ENCODE results near the gene CADPS2. TPM values are rescaled to one million over a fixed set of nuclear protein-coding genes. Genes with fewer than 3 reads are reported as not detected.

The CADPS2 gene
- total RNA-seq, 3 donors from 2014 or later (not counting 1 experiment from before 2014, with no cell fraction given), result not detected

DNA sequence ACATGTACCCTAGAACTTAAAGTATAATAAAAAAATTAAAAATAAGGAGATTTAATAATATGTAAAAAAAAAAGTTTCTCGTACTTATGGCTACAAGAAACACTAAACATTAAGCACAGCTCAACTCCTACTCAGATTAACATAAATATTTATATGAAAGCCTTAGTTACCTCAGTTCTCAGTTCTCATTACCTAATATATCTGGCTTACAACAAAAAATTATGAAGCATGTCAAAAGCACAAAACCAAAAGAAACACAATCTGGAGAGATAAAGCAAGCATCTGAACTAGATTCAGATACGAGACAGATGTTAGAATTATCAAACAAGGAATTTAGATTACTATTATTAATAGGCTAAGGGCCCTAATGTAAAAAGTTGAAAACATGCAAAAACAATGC, 227.4 kb downstream of the CADPS2 start:
- TF ChIP-seq, protein P1, sequence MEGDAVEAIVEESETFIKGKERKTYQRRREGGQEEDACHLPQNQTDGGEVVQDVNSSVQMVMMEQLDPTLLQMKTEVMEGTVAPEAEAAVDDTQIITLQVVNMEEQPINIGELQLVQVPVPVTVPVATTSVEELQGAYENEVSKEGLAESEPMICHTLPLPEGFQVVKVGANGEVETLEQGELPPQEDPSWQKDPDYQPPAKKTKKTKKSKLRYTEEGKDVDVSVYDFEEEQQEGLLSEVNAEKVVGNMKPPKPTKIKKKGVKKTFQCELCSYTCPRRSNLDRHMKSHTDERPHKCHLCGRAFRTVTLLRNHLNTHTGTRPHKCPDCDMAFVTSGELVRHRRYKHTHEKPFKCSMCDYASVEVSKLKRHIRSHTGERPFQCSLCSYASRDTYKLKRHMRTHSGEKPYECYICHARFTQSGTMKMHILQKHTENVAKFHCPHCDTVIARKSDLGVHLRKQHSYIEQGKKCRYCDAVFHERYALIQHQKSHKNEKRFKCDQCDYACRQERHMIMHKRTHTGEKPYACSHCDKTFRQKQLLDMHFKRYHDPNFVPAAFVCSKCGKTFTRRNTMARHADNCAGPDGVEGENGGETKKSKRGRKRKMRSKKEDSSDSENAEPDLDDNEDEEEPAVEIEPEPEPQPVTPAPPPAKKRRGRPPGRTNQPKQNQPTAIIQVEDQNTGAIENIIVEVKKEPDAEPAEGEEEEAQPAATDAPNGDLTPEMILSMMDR (IDR thresholded peaks at IDR 0.05), result no peak
- ATAC-seq (no peak), DNase-seq (no peak)
- no CpG with 5 or more reads among the region's 2 CpGs for WGBS (ENCODE audit: insufficient coverage)
- Mint-ChIP-seq H3K4me1 (no peaks in the 10 kb centered on the region), H3K9me3 (peaks cover 8 to 14% of the 10 kb centered on the region in 2 donors), H3K27me3 (ENCODE audit: low read depth in 2 of 2) (no peaks in the 10 kb centered on the region), H3K4me3 (no peak overlapping the region), H3K36me3 (peaks cover 7% of the 10 kb centered on the region), H3K27ac (no peak overlapping the region)
- Histone ChIP-seq H3K4me1 (ENCODE audit: control insufficient read depth, insufficient read depth, low read length) (no peaks in the 10 kb centered on the region), H3K4me3 (ENCODE audit: low read length) (no peak overlapping the region), H3K27me3 (ENCODE audit: control insufficient read depth, insufficient read depth, low read length) (no peaks in the 10 kb centered on the region), H3K27ac (ENCODE audit: low read length) (no peak overlapping the region), H3K36me3 (ENCODE audit: control insufficient read depth, insufficient read depth, low read length) (no peaks in the 10 kb centered on the region), H3K9me3 (ENCODE audit: control insufficient read depth, insufficient read depth, low read length) (no peaks in the 10 kb centered on the region)
- intact Hi-C loops (cut with micrococcal nuclease), result no loop called here

DNA sequence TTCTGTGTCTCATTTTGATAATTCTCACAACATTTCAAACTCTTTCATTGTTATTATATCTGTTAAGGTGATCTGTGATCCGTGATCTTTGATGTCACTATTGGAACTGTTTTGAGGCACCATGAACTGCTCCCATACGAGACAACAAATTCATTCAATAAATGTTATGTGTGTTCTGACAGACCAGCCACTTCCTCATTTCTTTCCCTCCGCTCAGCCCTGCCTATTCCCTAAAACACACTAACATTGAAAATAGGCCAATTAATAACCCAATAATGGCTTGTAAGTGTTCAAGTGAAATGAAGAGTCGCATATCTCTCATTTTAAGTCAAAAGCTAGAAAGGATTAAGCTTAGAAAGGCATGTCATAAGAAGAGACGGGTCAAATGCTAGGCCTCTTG, 232.6 kb downstream of the CADPS2 start:
- H3K27ac ChIP-seq (ENCODE audit: low read length), result no peak overlapping the region
- no peaks in the 10 kb centered on the region for H3K27me3 ChIP-seq (ENCODE audit: control insufficient read depth, insufficient read depth, low read length)
- Mint-ChIP-seq H3K9me3 (peaks cover 12 to 19% of the 10 kb centered on the region in 2 donors), H3K27ac (no peak overlapping the region), H3K27me3 (ENCODE audit: low read depth in 2 of 2) (no peaks in the 10 kb centered on the region), H3K4me1 (no peaks in the 10 kb centered on the region), H3K36me3 (no peaks in the 10 kb centered on the region), H3K4me3 (no peak overlapping the region)
- TF ChIP-seq, protein P1 (IDR thresholded peaks at IDR 0.05), result no peak
- intact Hi-C loops (cut with micrococcal nuclease), result no loop called here
- ATAC-seq (no peak), DNase-seq (no peak)
- no peak overlapping the region for H3K4me3 ChIP-seq (ENCODE audit: low read length)
- H3K4me1 ChIP-seq (ENCODE audit: control insufficient read depth, insufficient read depth, low read length), result no peaks in the 10 kb centered on the region
- 61% methylated on average over 4 of the region's 5 CpGs for WGBS (ENCODE audit: insufficient coverage)
- no peaks in the 10 kb centered on the region for H3K36me3 ChIP-seq (ENCODE audit: control insufficient read depth, insufficient read depth, low read length)
- no peaks in the 10 kb centered on the region for H3K9me3 ChIP-seq (ENCODE audit: control insufficient read depth, insufficient read depth, low read length)

DNA sequence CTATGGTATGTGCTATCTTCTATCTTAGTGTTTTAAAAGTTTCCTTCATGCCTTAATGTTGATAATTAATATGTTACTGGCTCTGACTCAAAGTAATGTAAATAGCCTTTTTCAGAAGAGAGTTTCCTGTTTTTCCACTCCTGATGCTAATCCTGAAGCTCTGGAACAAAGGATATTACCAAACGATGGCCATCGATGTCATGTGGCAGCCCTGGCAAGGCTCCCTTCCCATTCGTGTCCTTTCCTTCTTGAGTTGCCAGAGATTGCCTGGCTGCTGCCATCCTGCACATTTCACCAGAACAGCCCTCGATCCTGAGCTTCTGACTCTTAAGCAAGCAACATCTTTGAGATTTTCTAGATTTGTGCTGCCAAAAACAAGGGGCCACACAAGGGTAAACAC, 233.4 kb downstream of the CADPS2 start:
- no peaks in the 10 kb centered on the region for H3K27me3 Mint-ChIP-seq (ENCODE audit: low read depth in 2 of 2)
- TF ChIP-seq, protein P1 (IDR thresholded peaks at IDR 0.05), result no peak
- Histone ChIP-seq H3K27ac (ENCODE audit: low read length) (no peak overlapping the region), H3K36me3 (ENCODE audit: control insufficient read depth, insufficient read depth, low read length) (no peaks in the 10 kb centered on the region), H3K27me3 (ENCODE audit: control insufficient read depth, insufficient read depth, low read length) (no peaks in the 10 kb centered on the region), H3K4me3 (ENCODE audit: low read length) (no peak overlapping the region), H3K9me3 (ENCODE audit: control insufficient read depth, insufficient read depth, low read length) (no peaks in the 10 kb centered on the region), H3K4me1 (ENCODE audit: control insufficient read depth, insufficient read depth, low read length) (no peaks in the 10 kb centered on the region)
- no peaks in the 10 kb centered on the region for H3K36me3 Mint-ChIP-seq
- no peak for DNase-seq
- peaks cover 12 to 23% of the 10 kb centered on the region in 2 donors for H3K9me3 Mint-ChIP-seq
- no peak overlapping the region for H3K27ac Mint-ChIP-seq
- H3K4me1 Mint-ChIP-seq, result no peaks in the 10 kb centered on the region
- WGBS (ENCODE audit: insufficient coverage), result 72% methylated on average over 4 of the region's 4 CpGs
- ATAC-seq, result no peak
- intact Hi-C loops (cut with micrococcal nuclease), result no loop called here
- no peak overlapping the region for H3K4me3 Mint-ChIP-seq

DNA sequence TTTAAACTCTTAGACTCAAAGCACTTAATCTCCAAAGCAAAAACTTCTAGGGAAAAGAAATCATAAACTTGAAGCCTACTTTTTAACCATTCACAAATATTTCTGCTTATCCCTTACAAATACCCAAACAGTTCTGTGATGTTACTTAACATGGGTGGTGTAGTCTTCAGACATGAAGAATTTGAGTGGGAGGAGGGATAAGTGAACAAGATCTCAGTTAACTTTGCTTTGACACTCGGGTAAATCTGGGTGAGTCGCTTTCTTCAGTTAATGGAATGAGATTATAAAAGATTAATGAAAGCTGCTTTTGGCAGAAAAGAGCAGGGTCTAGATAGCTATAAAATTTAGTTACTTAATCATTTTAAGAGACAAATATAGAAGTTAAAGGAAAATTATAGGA, 234.8 kb downstream of the CADPS2 start:
- no peaks in the 10 kb centered on the region for H3K36me3 ChIP-seq (ENCODE audit: control insufficient read depth, insufficient read depth, low read length)
- H3K4me1 ChIP-seq (ENCODE audit: control insufficient read depth, insufficient read depth, low read length), result no peaks in the 10 kb centered on the region
- peaks cover 20 to 30% of the 10 kb centered on the region in 2 donors for H3K9me3 Mint-ChIP-seq
- no peaks in the 10 kb centered on the region for H3K27me3 Mint-ChIP-seq (ENCODE audit: low read depth in 2 of 2)
- no peaks in the 10 kb centered on the region for H3K27me3 ChIP-seq (ENCODE audit: control insufficient read depth, insufficient read depth, low read length)
- H3K4me3 Mint-ChIP-seq, result no peak overlapping the region
- H3K9me3 ChIP-seq (ENCODE audit: control insufficient read depth, insufficient read depth, low read length), result no peaks in the 10 kb centered on the region
- TF ChIP-seq, protein P1 (IDR thresholded peaks at IDR 0.05), result no peak
- H3K27ac ChIP-seq (ENCODE audit: low read length), result no peak overlapping the region
- no peaks in the 10 kb centered on the region for H3K36me3 Mint-ChIP-seq
- 71% methylated on average over 2 of the region's 2 CpGs for WGBS (ENCODE audit: insufficient coverage)
- no peaks in the 10 kb centered on the region for H3K4me1 Mint-ChIP-seq
- no peak for ATAC-seq
- no peak overlapping the region for H3K4me3 ChIP-seq (ENCODE audit: low read length)
- no peak overlapping the region for H3K27ac Mint-ChIP-seq
- no peak for DNase-seq
- intact Hi-C loops (cut with micrococcal nuclease), result no loop called here
